ENCODE measurements around the gene CAB39L. TPM values are rescaled to one million over a fixed set of nuclear protein-coding genes. Genes with fewer than 3 reads are reported as not detected.
A peak's percentile ranks its signal among the peaks of the same experiment; 100 is the strongest.

Gene CAB39L
- total and polyA plus RNA-seq, 9 of the 15 experiments (the other 6 are each of a cell fraction or from before 2014, with no cell fraction given), result 1.1 to 4.2 (median 2.6) TPM

DNA sequence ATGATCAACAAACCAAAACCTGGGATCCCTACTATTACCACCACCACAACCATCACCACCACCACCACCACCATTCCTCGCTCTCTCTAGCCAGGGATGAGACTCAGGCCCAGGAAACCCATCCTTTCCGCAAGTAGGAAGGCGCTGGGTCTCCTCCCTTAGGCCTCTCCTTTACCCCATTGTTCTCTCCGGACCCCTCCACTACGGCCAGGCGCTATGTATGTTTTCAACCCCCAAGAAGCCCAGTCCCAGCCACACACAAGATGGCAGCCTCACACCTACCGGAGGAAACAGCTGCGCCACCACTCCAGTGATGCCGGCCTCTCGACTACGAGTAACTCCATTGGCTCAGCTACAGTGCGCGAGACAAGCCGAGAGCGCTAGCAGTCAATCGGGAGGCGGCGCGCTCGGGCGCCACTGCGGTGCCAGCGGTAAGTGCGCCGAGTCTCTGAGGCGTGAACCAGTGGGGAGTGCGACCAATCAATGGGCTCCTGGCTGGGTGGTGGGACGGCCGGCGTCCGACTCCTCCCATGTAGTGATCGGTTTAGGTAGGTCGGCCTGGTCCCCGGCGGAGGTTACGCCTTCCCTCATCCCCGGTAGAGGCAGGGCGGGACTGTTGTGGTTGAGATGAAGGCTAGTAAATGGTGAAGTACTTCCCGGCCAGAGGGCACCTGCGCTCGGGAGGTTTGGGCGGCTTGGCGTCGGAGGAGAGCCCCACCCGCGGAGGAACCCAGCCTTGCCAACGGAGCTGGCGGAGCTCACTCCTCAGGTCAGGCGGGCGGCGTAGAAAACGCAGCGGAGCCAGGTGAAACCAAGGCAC lies at the start of gene CAB39L, which contains the start of gene SETDB2 (continued):
- TF ChIP-seq TEAD4 (IDR thresholded peaks at IDR 0.05; ENCODE audit: low read length), result no peak
- no peak for TF ChIP-seq TEAD4 (CRISPR knock-in tag; IDR thresholded peaks at IDR 0.05; ENCODE audit: borderline replicate concordance)
- TF ChIP-seq MBD2 (IDR thresholded peaks at IDR 0.05; ENCODE audit: borderline replicate concordance, low read depth), result peak; percentile 84
- peak; percentile 59 for TF ChIP-seq POLR2H (tag; IDR thresholded peaks at IDR 0.05; ENCODE audit: low read depth)
- TF ChIP-seq BRCA1 (IDR thresholded peaks at IDR 0.05), result no peak
- TF ChIP-seq BRCA1 (CRISPR knock-in tag; IDR thresholded peaks at IDR 0.05), result no peak
- TF ChIP-seq, protein P1, sequence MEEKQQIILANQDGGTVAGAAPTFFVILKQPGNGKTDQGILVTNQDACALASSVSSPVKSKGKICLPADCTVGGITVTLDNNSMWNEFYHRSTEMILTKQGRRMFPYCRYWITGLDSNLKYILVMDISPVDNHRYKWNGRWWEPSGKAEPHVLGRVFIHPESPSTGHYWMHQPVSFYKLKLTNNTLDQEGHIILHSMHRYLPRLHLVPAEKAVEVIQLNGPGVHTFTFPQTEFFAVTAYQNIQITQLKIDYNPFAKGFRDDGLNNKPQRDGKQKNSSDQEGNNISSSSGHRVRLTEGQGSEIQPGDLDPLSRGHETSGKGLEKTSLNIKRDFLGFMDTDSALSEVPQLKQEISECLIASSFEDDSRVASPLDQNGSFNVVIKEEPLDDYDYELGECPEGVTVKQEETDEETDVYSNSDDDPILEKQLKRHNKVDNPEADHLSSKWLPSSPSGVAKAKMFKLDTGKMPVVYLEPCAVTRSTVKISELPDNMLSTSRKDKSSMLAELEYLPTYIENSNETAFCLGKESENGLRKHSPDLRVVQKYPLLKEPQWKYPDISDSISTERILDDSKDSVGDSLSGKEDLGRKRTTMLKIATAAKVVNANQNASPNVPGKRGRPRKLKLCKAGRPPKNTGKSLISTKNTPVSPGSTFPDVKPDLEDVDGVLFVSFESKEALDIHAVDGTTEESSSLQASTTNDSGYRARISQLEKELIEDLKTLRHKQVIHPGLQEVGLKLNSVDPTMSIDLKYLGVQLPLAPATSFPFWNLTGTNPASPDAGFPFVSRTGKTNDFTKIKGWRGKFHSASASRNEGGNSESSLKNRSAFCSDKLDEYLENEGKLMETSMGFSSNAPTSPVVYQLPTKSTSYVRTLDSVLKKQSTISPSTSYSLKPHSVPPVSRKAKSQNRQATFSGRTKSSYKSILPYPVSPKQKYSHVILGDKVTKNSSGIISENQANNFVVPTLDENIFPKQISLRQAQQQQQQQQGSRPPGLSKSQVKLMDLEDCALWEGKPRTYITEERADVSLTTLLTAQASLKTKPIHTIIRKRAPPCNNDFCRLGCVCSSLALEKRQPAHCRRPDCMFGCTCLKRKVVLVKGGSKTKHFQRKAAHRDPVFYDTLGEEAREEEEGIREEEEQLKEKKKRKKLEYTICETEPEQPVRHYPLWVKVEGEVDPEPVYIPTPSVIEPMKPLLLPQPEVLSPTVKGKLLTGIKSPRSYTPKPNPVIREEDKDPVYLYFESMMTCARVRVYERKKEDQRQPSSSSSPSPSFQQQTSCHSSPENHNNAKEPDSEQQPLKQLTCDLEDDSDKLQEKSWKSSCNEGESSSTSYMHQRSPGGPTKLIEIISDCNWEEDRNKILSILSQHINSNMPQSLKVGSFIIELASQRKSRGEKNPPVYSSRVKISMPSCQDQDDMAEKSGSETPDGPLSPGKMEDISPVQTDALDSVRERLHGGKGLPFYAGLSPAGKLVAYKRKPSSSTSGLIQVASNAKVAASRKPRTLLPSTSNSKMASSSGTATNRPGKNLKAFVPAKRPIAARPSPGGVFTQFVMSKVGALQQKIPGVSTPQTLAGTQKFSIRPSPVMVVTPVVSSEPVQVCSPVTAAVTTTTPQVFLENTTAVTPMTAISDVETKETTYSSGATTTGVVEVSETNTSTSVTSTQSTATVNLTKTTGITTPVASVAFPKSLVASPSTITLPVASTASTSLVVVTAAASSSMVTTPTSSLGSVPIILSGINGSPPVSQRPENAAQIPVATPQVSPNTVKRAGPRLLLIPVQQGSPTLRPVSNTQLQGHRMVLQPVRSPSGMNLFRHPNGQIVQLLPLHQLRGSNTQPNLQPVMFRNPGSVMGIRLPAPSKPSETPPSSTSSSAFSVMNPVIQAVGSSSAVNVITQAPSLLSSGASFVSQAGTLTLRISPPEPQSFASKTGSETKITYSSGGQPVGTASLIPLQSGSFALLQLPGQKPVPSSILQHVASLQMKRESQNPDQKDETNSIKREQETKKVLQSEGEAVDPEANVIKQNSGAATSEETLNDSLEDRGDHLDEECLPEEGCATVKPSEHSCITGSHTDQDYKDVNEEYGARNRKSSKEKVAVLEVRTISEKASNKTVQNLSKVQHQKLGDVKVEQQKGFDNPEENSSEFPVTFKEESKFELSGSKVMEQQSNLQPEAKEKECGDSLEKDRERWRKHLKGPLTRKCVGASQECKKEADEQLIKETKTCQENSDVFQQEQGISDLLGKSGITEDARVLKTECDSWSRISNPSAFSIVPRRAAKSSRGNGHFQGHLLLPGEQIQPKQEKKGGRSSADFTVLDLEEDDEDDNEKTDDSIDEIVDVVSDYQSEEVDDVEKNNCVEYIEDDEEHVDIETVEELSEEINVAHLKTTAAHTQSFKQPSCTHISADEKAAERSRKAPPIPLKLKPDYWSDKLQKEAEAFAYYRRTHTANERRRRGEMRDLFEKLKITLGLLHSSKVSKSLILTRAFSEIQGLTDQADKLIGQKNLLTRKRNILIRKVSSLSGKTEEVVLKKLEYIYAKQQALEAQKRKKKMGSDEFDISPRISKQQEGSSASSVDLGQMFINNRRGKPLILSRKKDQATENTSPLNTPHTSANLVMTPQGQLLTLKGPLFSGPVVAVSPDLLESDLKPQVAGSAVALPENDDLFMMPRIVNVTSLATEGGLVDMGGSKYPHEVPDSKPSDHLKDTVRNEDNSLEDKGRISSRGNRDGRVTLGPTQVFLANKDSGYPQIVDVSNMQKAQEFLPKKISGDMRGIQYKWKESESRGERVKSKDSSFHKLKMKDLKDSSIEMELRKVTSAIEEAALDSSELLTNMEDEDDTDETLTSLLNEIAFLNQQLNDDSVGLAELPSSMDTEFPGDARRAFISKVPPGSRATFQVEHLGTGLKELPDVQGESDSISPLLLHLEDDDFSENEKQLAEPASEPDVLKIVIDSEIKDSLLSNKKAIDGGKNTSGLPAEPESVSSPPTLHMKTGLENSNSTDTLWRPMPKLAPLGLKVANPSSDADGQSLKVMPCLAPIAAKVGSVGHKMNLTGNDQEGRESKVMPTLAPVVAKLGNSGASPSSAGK (IDR thresholded peaks at IDR 0.05), result no peak
- no peak for TF ChIP-seq MYNN (IDR thresholded peaks at IDR 0.05)
- TF ChIP-seq MYNN (CRISPR knock-in tag; IDR thresholded peaks at IDR 0.05), result no peak
- TF ChIP-seq BRD9 (IDR thresholded peaks at IDR 0.05; ENCODE audit: low read depth, partially characterized antibody), result peak; percentile 41
- no peak for TF ChIP-seq MCM3 (IDR thresholded peaks at IDR 0.05)
- TF ChIP-seq POLR2A (conservative IDR thresholded peaks at IDR 0.05), result peak; percentile 78
- TF ChIP-seq HNRNPUL1 (IDR thresholded peaks at IDR 0.05; ENCODE audit: low read length), result no peak

Measured in K562 (cell line).